Measurements from ENCODE around the gene LTB.

The LTB gene

GRCh38 chr6:31546958-31547726 lies 35.1 kb downstream of the LTB start, which contains the start of gene NFKBIL1:
TSS of gene NFKBIL1 (plus strand) at chr6:31547608. CDS start at chr6:31547695, 87 bp downstream.
- peak; percentile 78 for DNase-seq (ENCODE audit: low read depth)

- peak; percentile 72 for DNase-seq (ENCODE audit: low read depth)
Measured at GRCh38 chr6:31546339-31546957, 35.8 kb downstream of the LTB start, which contains the start of gene ATP6V1G2. TSS of gene ATP6V1G2 (minus strand) at chr6:31546608. CDS start at chr6:31546559, 49 bp downstream.

GRCh38 chr6:31545291-31545690 lies 36.9 kb downstream of the LTB start:
- no peak for DNase-seq (ENCODE audit: low read depth)

- no peak for DNase-seq (ENCODE audit: low read depth)
Measured at GRCh38 chr6:31544676-31545075, 37.5 kb downstream of the LTB start.

- no peak for DNase-seq (ENCODE audit: low read depth)
Measured at GRCh38 chr6:31543639-31544038, 38.6 kb downstream of the LTB start.

GRCh38 chr6:31541658-31542521 lies 40.3 kb downstream of the LTB start, which contains the start of gene DDX39B:
TSS of gene DDX39B (minus strand) at chr6:31542003. CDS start at chr6:31540532, 1,471 bp downstream.
- peak; percentile 82 for DNase-seq (ENCODE audit: low read depth)

- peak; percentile 50 for DNase-seq (ENCODE audit: low read depth)
Measured at GRCh38 chr6:31541059-31541657, 41.1 kb downstream of the LTB start.

GRCh38 chr6:31540640-31541039 lies 41.6 kb downstream of the LTB start:
- no peak for DNase-seq (ENCODE audit: low read depth)

GRCh38 chr6:31538805-31539400 lies 43.3 kb downstream of the LTB start:
- DNase-seq (ENCODE audit: low read depth): no peak

- no peak for DNase-seq (ENCODE audit: low read depth)
Measured at GRCh38 chr6:31535538-31536324, 46.5 kb downstream of the LTB start.

GRCh38 chr6:31534521-31535040 lies 47.6 kb downstream of the LTB start:
- DNase-seq (ENCODE audit: low read depth): no peak

- DNase-seq (ENCODE audit: low read depth): no peak
Measured at GRCh38 chr6:31534011-31534410, 48.2 kb downstream of the LTB start.

GRCh38 chr6:31533455-31533841 lies 48.8 kb downstream of the LTB start:
- no peak for DNase-seq (ENCODE audit: low read depth)

GRCh38 chr6:31532644-31533454 lies 49.4 kb downstream of the LTB start:
- no peak for DNase-seq (ENCODE audit: low read depth)

- DNase-seq (ENCODE audit: low read depth): no peak
Measured at GRCh38 chr6:31531771-31532643, 50.2 kb downstream of the LTB start.

- no peak for DNase-seq (ENCODE audit: low read depth)
Measured at GRCh38 chr6:31531162-31531561, 51.1 kb downstream of the LTB start.

- no peak for DNase-seq (ENCODE audit: low read depth)
Measured at GRCh38 chr6:31530659-31531058, 51.6 kb downstream of the LTB start.
